Suprapubic skin (tissue), 3 donors: Measurements from ENCODE around the gene ZNF277.

Source experiments
- POLR2AphosphoS5 ChIP-seq, 3 donors: sonication (generic); formaldehyde crosslinking; IDR thresholded peaks; one replicate each; pipeline ENCODE4 v1.6.1; 2017; ENCODE audit warnings: antibody characterized with exemption in 3 of 3
- TF ChIP-seq, protein P1 (sequence below), 2 donors: fragments of 200-600 bp in 1 of 2; fragments of 450-650 bp in 1 of 2; sonication (generic) in 1 of 2; IDR thresholded peaks; one replicate each; pipeline ENCODE4 v1.5.1; 2016 to 2019; ENCODE audit warnings: antibody characterized with exemption in 2 of 2, mild to moderate bottlenecking in 1 of 2, moderate library complexity in 1 of 2

DNA sequence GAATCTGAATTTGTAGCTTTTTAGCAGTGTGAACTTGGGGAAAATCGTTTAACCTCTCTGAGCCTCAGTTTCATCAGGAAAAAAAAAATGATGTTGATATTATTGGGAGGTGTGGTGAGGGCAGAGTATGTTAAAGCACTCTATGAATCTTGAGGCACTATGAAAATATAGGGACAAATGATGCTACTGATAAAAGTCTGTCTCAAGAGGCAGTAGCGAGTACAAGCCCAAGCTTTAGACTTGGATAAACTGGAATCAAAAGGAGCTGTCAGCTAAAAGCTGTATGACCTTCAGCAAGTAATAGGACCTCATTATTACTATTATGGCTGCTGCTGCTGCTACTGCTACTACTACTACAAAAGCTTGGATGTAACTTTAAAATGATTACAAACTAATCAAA is 8.4 kb downstream of the ZNF277 start:
- no peak for TF ChIP-seq POLR2AphosphoS5 (IDR thresholded peaks at IDR 0.05)
- TF ChIP-seq, protein P1, sequence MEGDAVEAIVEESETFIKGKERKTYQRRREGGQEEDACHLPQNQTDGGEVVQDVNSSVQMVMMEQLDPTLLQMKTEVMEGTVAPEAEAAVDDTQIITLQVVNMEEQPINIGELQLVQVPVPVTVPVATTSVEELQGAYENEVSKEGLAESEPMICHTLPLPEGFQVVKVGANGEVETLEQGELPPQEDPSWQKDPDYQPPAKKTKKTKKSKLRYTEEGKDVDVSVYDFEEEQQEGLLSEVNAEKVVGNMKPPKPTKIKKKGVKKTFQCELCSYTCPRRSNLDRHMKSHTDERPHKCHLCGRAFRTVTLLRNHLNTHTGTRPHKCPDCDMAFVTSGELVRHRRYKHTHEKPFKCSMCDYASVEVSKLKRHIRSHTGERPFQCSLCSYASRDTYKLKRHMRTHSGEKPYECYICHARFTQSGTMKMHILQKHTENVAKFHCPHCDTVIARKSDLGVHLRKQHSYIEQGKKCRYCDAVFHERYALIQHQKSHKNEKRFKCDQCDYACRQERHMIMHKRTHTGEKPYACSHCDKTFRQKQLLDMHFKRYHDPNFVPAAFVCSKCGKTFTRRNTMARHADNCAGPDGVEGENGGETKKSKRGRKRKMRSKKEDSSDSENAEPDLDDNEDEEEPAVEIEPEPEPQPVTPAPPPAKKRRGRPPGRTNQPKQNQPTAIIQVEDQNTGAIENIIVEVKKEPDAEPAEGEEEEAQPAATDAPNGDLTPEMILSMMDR (IDR thresholded peaks at IDR 0.05) = no peak
